Thyroid gland (tissue), 4 donors: ENCODE data around the gene USP49. TPM values are rescaled to one million over a fixed set of nuclear protein-coding genes. Genes with fewer than 3 reads are reported as not detected.
A peak's percentile ranks its signal among the peaks of the same experiment; 100 is the strongest.

Experiments used
- DNase-seq, 2 donors: peaks; one replicate each; pipeline ENCODE4 v3.0.0-alpha.2; 2019
- H3K27ac ChIP-seq, 3 donors: fragments of 200-600 bp; sonication (generic); 1 replicate in 2 of 3; 2 replicates in 1 of 3; pipeline ENCODE4 v1.5.1; 2016 to 2019; ENCODE audit warnings: mild to moderate bottlenecking in 1 of 3, moderate library complexity in 1 of 3
- H3K27me3 ChIP-seq: fragments of 200-600 bp; sonication (generic); one replicate; pipeline ENCODE4 v1.5.1; 2019
- H3K36me3 ChIP-seq, 2 donors: fragments of 200-600 bp; sonication (generic); one replicate each; pipeline ENCODE4 v1.5.1; 2016 to 2019
- H3K4me1 ChIP-seq, 2 donors: fragments of 200-600 bp; sonication (generic); one replicate each; pipeline ENCODE4 v1.5.1; 2017 to 2019
- H3K4me3 ChIP-seq, 3 donors: fragments of 200-600 bp; sonication (generic); replicated peaks in 1 of 3; 1 replicate in 2 of 3; 2 replicates in 1 of 3; pipeline ENCODE4 v1.5.1; 2016; ENCODE audit warnings: mild to moderate bottlenecking in 1 of 3
- H3K9me3 ChIP-seq: fragments of 200-600 bp; sonication (generic); one replicate; pipeline ENCODE4 v1.5.1; 2017
- CTCF ChIP-seq, 6 experiments: fragments of 200-600 bp in 3 of 6; fragments of 450-650 bp in 3 of 6; sonication (generic) in 3 of 6; IDR thresholded peaks; one replicate each; pipeline ENCODE4 v1.5.1; 2016 to 2019; ENCODE audit warnings: antibody characterized with exemption in 6 of 6, mild to moderate bottlenecking in 2 of 6, inconsistent platforms in 1 of 6, moderate library complexity in 1 of 6
- POLR2A ChIP-seq, 2 donors: fragments of 450-650 bp; IDR thresholded peaks; one replicate each; pipeline ENCODE4 v1.6.1; 2017; ENCODE audit warnings: antibody characterized with exemption in 2 of 2, mild to moderate bottlenecking in 2 of 2, moderate library complexity in 1 of 2
- WGBS, 2 donors: methylation state at CpG; one replicate each; pipeline ENCODE4 v1.1.5; 2017; 5-methylcytosine and 5-hydroxymethylcytosine counted together
- intact Hi-C: fragments of 100-400 bp; cut with DNase I; formaldehyde crosslinking; loops from one replicate; pipeline ENCODE4 v1.15.1; 2023
- total RNA-seq, 4 donors: library from RNA; depleted of rRNA; stranded (reverse); fragments of >200 nt; gene quantifications; one replicate each; pipeline ENCODE4 v1.2.3, GENCODE V29; 2016

The USP49 gene
- total RNA-seq, 4 donors from 2014 or later = 9.8 to 17.5 (median 13.8) TPM

- Histone ChIP-seq H3K9me3 (no peaks in the 10 kb centered on the region), H3K4me1 (peaks cover 7 to 20% of the 10 kb centered on the region in 2 donors), H3K36me3 (peaks cover 11 to 14% of the 10 kb centered on the region in 2 donors), H3K27me3 (no peaks in the 10 kb centered on the region), H3K27ac (peak within 1 kb of the TSS; percentile 73 to 90 (median 87)), H3K4me3 (peak within 1 kb of the TSS; percentile 72 to 93 (median 80))
- WGBS, 2 donors = 0 to 1% methylated on average over 33 to 55 of the region's 55 CpGs
- peak; percentile 95 to 96 for DNase-seq
- TF ChIP-seq CTCF (IDR thresholded peaks at IDR 0.05) (peak; percentile 68 to 96 (median 92)), POLR2A (IDR thresholded peaks at IDR 0.05) (peak; percentile 41 to 93)
- intact Hi-C loops = loop anchor here (5.0 to 10.0 kb wide), 3 partner anchors 135 to 427 kb away; partner anchors contain the start of genes BYSL, MED20 and MRPS10
Observed at GRCh38 chr6:41787219-41787917, 107.8 kb downstream of the USP49 start, which contains the start of gene TOMM6. TOMM6 (plus strand) TSS chr6:41787694; CDS start chr6:41787698, 4 bp downstream.

- intact Hi-C loops = loop anchor here (5.0 to 10.0 kb wide), 3 partner anchors 136 to 428 kb away; partner anchors contain the start of genes BYSL, MED20 and MRPS10
- Histone ChIP-seq H3K36me3 (peaks cover 6 to 12% of the 10 kb centered on the region in 2 donors), H3K4me1 (peaks cover 12 to 25% of the 10 kb centered on the region in 2 donors), H3K27me3 (no peaks in the 10 kb centered on the region), H3K4me3 (peak overlapping the region; percentile 72 to 93 (median 80)), H3K9me3 (no peaks in the 10 kb centered on the region), H3K27ac (peak overlapping the region; percentile 73 to 90 (median 87))
- peak; percentile 87 to 90 for DNase-seq
- WGBS, 2 donors = 1 to 9% methylated on average over 14 to 20 of the region's 58 CpGs
- TF ChIP-seq POLR2A (IDR thresholded peaks at IDR 0.05) = peak in 1 of 2 donors; percentile 71
- TF ChIP-seq CTCF (IDR thresholded peaks at IDR 0.05) = peak in 5 of 6 experiments; percentile 83 to 96 (median 91)
Observed at GRCh38 chr6:41786451-41787218, 108.5 kb downstream of the USP49 start.

- H3K4me1 ChIP-seq = peaks cover 20 to 33% of the 10 kb centered on the region in 2 donors
- H3K27me3 ChIP-seq = no peaks in the 10 kb centered on the region
- no peaks in the 10 kb centered on the region for H3K9me3 ChIP-seq
- no peak for TF ChIP-seq POLR2A (IDR thresholded peaks at IDR 0.05)
- TF ChIP-seq CTCF (IDR thresholded peaks at IDR 0.05) = no peak
- intact Hi-C loops = loop anchor here (5.0 to 10.0 kb wide), 3 partner anchors 136 to 429 kb away; partner anchors contain the start of genes BYSL, MED20 and MRPS10
- peak overlapping the region in 1 of 3 donors; percentile 72 for H3K4me3 ChIP-seq
- H3K27ac ChIP-seq = peak overlapping the region in 2 of 3 donors; percentile 87 to 90
- peaks cover 6 to 10% of the 10 kb centered on the region in 2 donors for H3K36me3 ChIP-seq
- WGBS, 2 donors = 24 to 29% methylated on average over 17 to 20 of the region's 29 CpGs
- peak; percentile 33 to 36 for DNase-seq
Observed at GRCh38 chr6:41785689-41786450, 109.3 kb downstream of the USP49 start.

GRCh38 chr6:41785254-41785653 is 109.9 kb downstream of the USP49 start:
- Histone ChIP-seq H3K27ac (no peak overlapping the region), H3K27me3 (no peaks in the 10 kb centered on the region), H3K4me3 (no peak overlapping the region), H3K4me1 (peaks cover 20 to 33% of the 10 kb centered on the region in 2 donors), H3K36me3 (peaks cover 4% of the 10 kb centered on the region in 2 donors), H3K9me3 (no peaks in the 10 kb centered on the region)
- TF ChIP-seq CTCF (IDR thresholded peaks at IDR 0.05) (no peak), POLR2A (IDR thresholded peaks at IDR 0.05) (no peak)
- DNase-seq = no peak
- 91 to 95% methylated on average over 10 to 11 of the region's 11 CpGs for WGBS, 2 donors
- intact Hi-C loops = loop anchor here (5.0 to 10.0 kb wide), 3 partner anchors 137 to 430 kb away; partner anchors contain the start of genes BYSL, MED20 and MRPS10
